Panc1 (cell line): ENCODE measurements around the gene TAOK1. TPM values are rescaled to one million over a fixed set of nuclear protein-coding genes. Genes with fewer than 3 reads are reported as not detected.

Experiments
- ATAC-seq: fragments of 200-7000 bp; cut with Tn5 transposase; 2 replicates; pipeline ENCODE4 v1.9.1; 2020; ENCODE audit warnings: mild to moderate bottlenecking, moderate library complexity
- BruUV-seq: library from RNA; stranded (reverse); fragments of 400-500 nt; replicated peaks from 2 replicates; lab custom pipeline; 2021; lab: Mats Ljungman, UMichigan
- CTCF ChIA-PET: fragments of 300-600 bp; sonication (Branson Sonifier 250); formaldehyde crosslinking; loops from one replicate; lab custom pipeline; 2022; ENCODE audit warnings: antibody characterized with exemption; lab: Charles Lee
- POLR2A ChIA-PET: fragments of 300-600 bp; sonication (Branson Sonifier 250); formaldehyde crosslinking; loops from one replicate; lab custom pipeline; 2022; ENCODE audit warnings: antibody characterized with exemption; lab: Charles Lee
- DNase-seq: peaks from one replicate; pipeline ENCODE4 v3.0.0-alpha.2; 2010; ENCODE audit warnings: low read depth, low spot score
- H3K27ac ChIP-seq: 2 replicates; pipeline ENCODE4 v1.5.1; 2011; ENCODE audit warnings: mild to moderate bottlenecking, low read length, inconsistent platforms
- H3K27me3 ChIP-seq: fragments of 200-500 bp; sonication (Bioruptor generic); 2 replicates; pipeline ENCODE4 v1.6.0; 2014; ENCODE audit warnings: low read length, inconsistent platforms; ENCODE audit not compliant: control insufficient read depth, insufficient read depth
- H3K36me3 ChIP-seq: fragments of 200-500 bp; sonication (Bioruptor generic); 2 replicates; pipeline ENCODE4 v1.5.1; 2014; ENCODE audit warnings: inconsistent platforms, mild to moderate bottlenecking, low read length, moderate library complexity; ENCODE audit not compliant: control insufficient read depth, insufficient read depth
- H3K4me1 ChIP-seq: 2 replicates; pipeline ENCODE4 v1.5.1; 2011; ENCODE audit warnings: inconsistent platforms, mild to moderate bottlenecking, low read length, moderate library complexity; ENCODE audit not compliant: control insufficient read depth, insufficient read depth
- H3K4me3 ChIP-seq, 2 experiments: 2 replicates each; pipeline ENCODE4 v1.5.1; 2011 to 2012; ENCODE audit warnings: low read depth in 2 of 2, low read length in 2 of 2, mild to moderate bottlenecking in 2 of 2, inconsistent platforms in 1 of 2, moderate library complexity in 1 of 2
- H3K9me3 ChIP-seq: fragments of 200-500 bp; sonication (Bioruptor generic); 2 replicates; pipeline ENCODE4 v1.5.1; 2014; ENCODE audit warnings: low read depth, mild to moderate bottlenecking, inconsistent platforms, low read length, moderate library complexity; ENCODE audit not compliant: control insufficient read depth, insufficient read depth
- CTCF ChIP-seq: fragments of 450-650 bp; IDR thresholded peaks from 2 replicates; pipeline ENCODE4 v1.5.1; 2017; ENCODE audit warnings: mild to moderate bottlenecking
- POLR2AphosphoS5 ChIP-seq: IDR thresholded peaks from 2 replicates; pipeline ENCODE4 v1.6.1; 2012; ENCODE audit warnings: mild to moderate bottlenecking, low read depth, low read length, moderate library complexity
- REST ChIP-seq, 2 experiments: IDR thresholded peaks; 2 replicates each; pipeline ENCODE4 v1.6.1; 2011 to 2012; ENCODE audit warnings: low read depth in 2 of 2, control low read depth in 1 of 2, low read length in 1 of 2, mild to moderate bottlenecking in 1 of 2, moderate library complexity in 1 of 2; ENCODE audit not compliant: insufficient read depth in 1 of 2
- SIN3A ChIP-seq: IDR thresholded peaks from 2 replicates; pipeline ENCODE4 v1.6.1; 2012; ENCODE audit warnings: low read depth, mild to moderate bottlenecking, low read length, moderate library complexity, borderline replicate concordance; ENCODE audit not compliant: insufficient read depth
- TCF7L2 ChIP-seq: IDR thresholded peaks from 2 replicates; pipeline ENCODE4 v1.6.1; 2011; ENCODE audit warnings: mild to moderate bottlenecking, low read depth, low read length, inconsistent platforms
- in situ Hi-C: cut with HindIII; loops from 2 replicates; pipeline ENCODE4 v1.10.0; 2016; ENCODE audit warnings: low sequenced_read_pairs, low pct_unique_long_range_greater_than_20kb
- intact Hi-C: fragments of 100-400 bp; cut with micrococcal nuclease; formaldehyde crosslinking; loops from one replicate; pipeline ENCODE4 v1.10.0; 2022; ENCODE audit not compliant: unreplicated experiment
- total RNA-seq: library from RNA; stranded (reverse); gene quantifications from one replicate; pipeline ENCODE4 v1.2.1, GENCODE V29; 2021; ENCODE audit not compliant: unreplicated experiment

Gene TAOK1
- total RNA-seq, 1 experiment from 2014 or later = 111 TPM

- no peak overlapping the region for H3K27ac ChIP-seq
- H3K4me3 ChIP-seq = no peak overlapping the region
- CTCF ChIA-PET = no interaction called here
- H3K9me3 ChIP-seq = no peaks in the 10 kb centered on the region
- H3K27me3 ChIP-seq = no peaks in the 10 kb centered on the region
- POLR2A ChIA-PET = interaction anchor here (0.7 kb wide), 1 partner anchor 146 kb away, joined by 3 read pairs; no protein-coding TSS in a partner anchor
- in situ Hi-C loops (no loop called here), intact Hi-C loops (no loop called here)
- no TSS peak for BruUV-seq
- H3K4me1 ChIP-seq = no peaks in the 10 kb centered on the region
- ATAC-seq = no peak
- DNase-seq = no peak
- no peak for TF ChIP-seq SIN3A
- TF ChIP-seq REST (IDR thresholded peaks at IDR 0.05; ENCODE audit: insufficient read depth in 1 of 2, low read depth in 2 of 2, low read length in 1 of 2) = no peak
- TF ChIP-seq POLR2AphosphoS5 = no peak
- no peak for TF ChIP-seq CTCF
- no peak for TF ChIP-seq TCF7L2
- no peaks in the 10 kb centered on the region for H3K36me3 ChIP-seq
Measured at GRCh38 chr17:29420128-29420527, 30.0 kb downstream of the TAOK1 start.

GRCh38 chr17:29430275-29430674 lies 40.1 kb downstream of the TAOK1 start:
- Histone ChIP-seq H3K4me1 (no peaks in the 10 kb centered on the region), H3K4me3 (no peak overlapping the region), H3K9me3 (no peaks in the 10 kb centered on the region), H3K36me3 (no peaks in the 10 kb centered on the region), H3K27ac (no peak overlapping the region), H3K27me3 (no peaks in the 10 kb centered on the region)
- BruUV-seq = no TSS peak
- TF ChIP-seq POLR2AphosphoS5 (no peak), TCF7L2 (no peak), REST (IDR thresholded peaks at IDR 0.05; ENCODE audit: insufficient read depth in 1 of 2, low read depth in 2 of 2, low read length in 1 of 2) (no peak), SIN3A (no peak), CTCF (no peak)
- DNase-seq (no peak), ATAC-seq (no peak)
- in situ Hi-C loops = no loop called here
- CTCF ChIA-PET = no interaction called here
- POLR2A ChIA-PET = no interaction called here
- intact Hi-C loops = no loop called here
